Tibial nerve (tissue), 4 donors: ENCODE measurements around the gene SRSF1.

Source experiments
- CTCF ChIP-seq, 5 experiments: fragments of 200-600 bp in 3 of 5; fragments of 450-650 bp in 2 of 5; sonication (generic) in 3 of 5; IDR thresholded peaks; one replicate each; pipeline ENCODE4 v1.5.1; 2016 to 2019; ENCODE audit warnings: antibody characterized with exemption in 5 of 5, mild to moderate bottlenecking in 3 of 5, moderate library complexity in 2 of 5
- EP300 ChIP-seq, 2 donors: sonication (generic); formaldehyde crosslinking; IDR thresholded peaks; one replicate each; pipeline ENCODE4 v1.6.1; 2017; ENCODE audit warnings: antibody characterized with exemption in 2 of 2, mild to moderate bottlenecking in 1 of 2
- POLR2A ChIP-seq, 2 donors: fragments of 450-650 bp; IDR thresholded peaks; one replicate each; pipeline ENCODE4 v1.6.1; 2017; ENCODE audit warnings: antibody characterized with exemption in 2 of 2, mild to moderate bottlenecking in 2 of 2, moderate library complexity in 2 of 2

- TF ChIP-seq CTCF (IDR thresholded peaks at IDR 0.05) (no peak), POLR2A (IDR thresholded peaks at IDR 0.05) (no peak), EP300 (IDR thresholded peaks at IDR 0.05) (no peak)
Observed at GRCh38 chr17:58007781-58008706, 998 bp upstream of the SRSF1 start.
